HepG2 (cell line): ENCODE data around the gene FBXW8. TPM values are rescaled to one million over a fixed set of nuclear protein-coding genes. Genes with fewer than 3 reads are reported as not detected.

Experiments
- ATAC-seq: fragments of 200-7000 bp; cut with Tn5 transposase; 3 replicates; pipeline ENCODE4 v1.9.1; 2020; ENCODE audit warnings: mild to moderate bottlenecking, moderate library complexity
- BruUV-seq: library from RNA; stranded (reverse); fragments of 400-500 nt; replicated peaks from 2 replicates; lab custom pipeline; 2021; lab: Mats Ljungman, UMichigan
- CTCF ChIA-PET: fragments of 300-600 bp; formaldehyde crosslinking; extraction: SDS; loops from one replicate; lab custom pipeline; 2021; ENCODE audit warnings: low total read pairs, inconsistent platforms, low intra/inter-chr PET ratio; lab: Yijun Ruan, JAX
- POLR2A ChIA-PET: fragments of 350-600 bp; sonication (Branson Sonifier 250); formaldehyde crosslinking; loops from one replicate; lab custom pipeline; 2020; ENCODE audit warnings: antibody characterized with exemption, inconsistent platforms; lab: Yijun Ruan, JAX
- DNase-seq: peaks from one replicate; pipeline ENCODE4 v3.0.0-alpha.2; 2015; ENCODE audit warnings: low spot score
- FAIRE-seq: peaks from 3 replicates; lab custom pipeline; 2011; peaks lifted over from hg19 to GRCh38; lab: Jason Lieb, UNC
- H2AFZ ChIP-seq: one replicate; pipeline ENCODE4 v1.6.1; 2011; ENCODE audit warnings: low read length, inconsistent platforms
- H3K27ac ChIP-seq: fragments of 300-600 bp; 3 replicates; pipeline ENCODE4 v1.8.0; 2011; ENCODE audit warnings: mixed run types, mild to moderate bottlenecking, mixed read lengths, low read length, inconsistent platforms; ENCODE audit not compliant: insufficient read depth; ENCODE audit errors: extremely low read length
- H3K27me3 ChIP-seq, 2 experiments: fragments of 200-600 bp in 1 of 2; 2 replicates in 1 of 2; 3 replicates in 1 of 2; pipeline versions ENCODE4 v1.6.0 to v1.8.0; 2011; ENCODE audit warnings: low read length in 2 of 2, mild to moderate bottlenecking in 2 of 2, moderate library complexity in 2 of 2, inconsistent platforms in 1 of 2; ENCODE audit not compliant: insufficient read depth in 2 of 2, control insufficient read depth in 1 of 2
- H3K36me3 ChIP-seq, 2 experiments: fragments of 200-600 bp in 1 of 2; replicated peaks in 1 of 2; 2 replicates in 1 of 2; 3 replicates in 1 of 2; pipeline versions ENCODE4 v1.5.1 to v1.8.0; 2011; ENCODE audit warnings: low read length in 2 of 2, inconsistent platforms in 1 of 2; ENCODE audit not compliant: insufficient read depth in 2 of 2, control insufficient read depth in 1 of 2
- H3K4me1 ChIP-seq: 2 replicates; pipeline ENCODE4 v1.5.1; 2012; ENCODE audit warnings: low read length, inconsistent platforms; ENCODE audit not compliant: insufficient read depth
- H3K4me2 ChIP-seq: 2 replicates; pipeline ENCODE4 v1.6.0; 2011; ENCODE audit warnings: low read depth, low read length, inconsistent platforms
- H3K4me3 ChIP-seq, 3 experiments: fragments of 200-600 bp in 1 of 3; sonication (generic), shearing (Covaris generic) in 1 of 3; replicated peaks in 1 of 3; 2 replicates each; pipeline ENCODE4 v1.5.1; 2011 to 2016; ENCODE audit warnings: low read length in 3 of 3, inconsistent platforms in 2 of 3, low read depth in 2 of 3, mild to moderate bottlenecking in 2 of 3, control low read depth in 1 of 3, mixed read lengths in 1 of 3; ENCODE audit not compliant: insufficient read depth in 1 of 3
- H3K79me2 ChIP-seq: one replicate; pipeline ENCODE4 v1.6.1; 2011; ENCODE audit warnings: low read length, inconsistent platforms; ENCODE audit not compliant: insufficient read depth
- H3K9ac ChIP-seq: 2 replicates; pipeline ENCODE4 v1.6.0; 2011; ENCODE audit warnings: mild to moderate bottlenecking, low read depth, low read length, inconsistent platforms; ENCODE audit not compliant: insufficient read depth
- H3K9me3 ChIP-seq: 2 replicates; pipeline ENCODE4 v1.5.1; 2012; ENCODE audit warnings: mild to moderate bottlenecking, low read length
- H4K20me1 ChIP-seq: 2 replicates; pipeline ENCODE4 v1.6.0; 2011; ENCODE audit warnings: inconsistent platforms, mild to moderate bottlenecking, low read length, moderate library complexity; ENCODE audit not compliant: insufficient read depth
- CAMTA2 ChIP-seq: sonication (generic); formaldehyde crosslinking; IDR thresholded peaks from 2 replicates; pipeline ENCODE4 v1.4.0; 2020; ENCODE audit warnings: mild to moderate bottlenecking, missing genetic modification reagents, borderline replicate concordance
- CSRNP1 ChIP-seq: sonication (generic); formaldehyde crosslinking; IDR thresholded peaks from 2 replicates; pipeline ENCODE4 v1.8.1; 2023; ENCODE audit warnings: mild to moderate bottlenecking, missing genetic modification reagents
- ELF4 ChIP-seq: sonication (generic); formaldehyde crosslinking; IDR thresholded peaks from 2 replicates; pipeline ENCODE4 v1.5.0; 2020; ENCODE audit warnings: missing genetic modification reagents, mild to moderate bottlenecking, moderate library complexity, borderline replicate concordance
- GPBP1L1 ChIP-seq: sonication (generic); formaldehyde crosslinking; IDR thresholded peaks from 2 replicates; pipeline ENCODE4 v1.5.0; 2020; ENCODE audit warnings: mild to moderate bottlenecking, missing genetic modification reagents
- HIVEP1 ChIP-seq: sonication (generic); formaldehyde crosslinking; IDR thresholded peaks from 2 replicates; pipeline ENCODE4 v1.4.0; 2020; ENCODE audit warnings: mild to moderate bottlenecking, missing genetic modification reagents
- HMG20A ChIP-seq: IDR thresholded peaks from 2 replicates; pipeline ENCODE4 v1.6.1; 2016; ENCODE audit warnings: borderline replicate concordance
- SALL2 ChIP-seq: sonication (generic); formaldehyde crosslinking; IDR thresholded peaks from 2 replicates; pipeline ENCODE4 v1.8.1; 2023; ENCODE audit warnings: mild to moderate bottlenecking, missing genetic modification reagents, inconsistent platforms
- TFE3 ChIP-seq: IDR thresholded peaks from 2 replicates; pipeline ENCODE4 v1.6.1; 2016
- ZBTB38 ChIP-seq: sonication (generic); formaldehyde crosslinking; IDR thresholded peaks from 2 replicates; pipeline ENCODE4 v1.5.1; 2020; ENCODE audit warnings: mild to moderate bottlenecking, missing genetic modification reagents
- ZNF709 ChIP-seq: sonication (generic); formaldehyde crosslinking; IDR thresholded peaks from 2 replicates; pipeline ENCODE4 v1.5.0; 2020; ENCODE audit warnings: mild to moderate bottlenecking, missing genetic modification reagents
- ZNF775 ChIP-seq: sonication (generic); formaldehyde crosslinking; IDR thresholded peaks from 2 replicates; pipeline ENCODE4 v1.4.0; 2020; ENCODE audit warnings: missing genetic modification reagents, mild to moderate bottlenecking, moderate library complexity, borderline replicate concordance
- WGBS: methylation state at CpG from one replicate; pipeline ENCODE4 v1.1.6; 2017; ENCODE audit warnings: low lambda C conversion rate; 5-methylcytosine and 5-hydroxymethylcytosine counted together
- in situ Hi-C: cut with HindIII; loops from 2 replicates; pipeline ENCODE4 v1.10.0; 2017; ENCODE audit warnings: low pct_unique_long_range_greater_than_20kb; ENCODE audit not compliant: extremely low pct_ligation_motif_present
- intact Hi-C: fragments of 100-400 bp; cut with micrococcal nuclease; formaldehyde crosslinking; loops from one replicate; pipeline ENCODE4 v1.10.0; 2022; ENCODE audit not compliant: unreplicated experiment
- polyA plus RNA-seq, 8 experiments: library from polyadenylated mRNA; depleted of rRNA in 3 of 8; stranded (reverse) in 7 of 8; unstranded in 1 of 8; fragments of >200 nt; fragmentation: Illumina TruSeq in 4 of 8; extraction: Trizol in 4 of 8; gene quantifications; 2 replicates each; pipeline versions ENCODE4 v1.2.1 to v1.2.3, GENCODE V29; 2011 to 2016; ENCODE audit warnings: low read depth in 4 of 8, missing spikeins in 1 of 8, mixed read lengths in 1 of 8; ENCODE audit not compliant: insufficient read depth in 1 of 8
- total RNA-seq, 5 experiments: library from RNA; depleted of rRNA; stranded (reverse); fragments of >200 nt; fragmentation: Illumina TruSeq; extraction: Trizol; gene quantifications; 2 replicates each; pipeline ENCODE4 v1.2.3, GENCODE V29; 2016; ENCODE audit warnings: low read depth in 1 of 5
- TF ChIP-seq, protein P1 (sequence below): sonication (generic); formaldehyde crosslinking; IDR thresholded peaks from 2 replicates; pipeline ENCODE4 v1.4.0; 2020; ENCODE audit warnings: mild to moderate bottlenecking, missing genetic modification reagents

Gene FBXW8
- total and polyA plus RNA-seq, 2 of the 13 experiments (the other 11 are each of a cell fraction or from before 2014, with no cell fraction given): 5.1 to 5.9 TPM

DNA sequence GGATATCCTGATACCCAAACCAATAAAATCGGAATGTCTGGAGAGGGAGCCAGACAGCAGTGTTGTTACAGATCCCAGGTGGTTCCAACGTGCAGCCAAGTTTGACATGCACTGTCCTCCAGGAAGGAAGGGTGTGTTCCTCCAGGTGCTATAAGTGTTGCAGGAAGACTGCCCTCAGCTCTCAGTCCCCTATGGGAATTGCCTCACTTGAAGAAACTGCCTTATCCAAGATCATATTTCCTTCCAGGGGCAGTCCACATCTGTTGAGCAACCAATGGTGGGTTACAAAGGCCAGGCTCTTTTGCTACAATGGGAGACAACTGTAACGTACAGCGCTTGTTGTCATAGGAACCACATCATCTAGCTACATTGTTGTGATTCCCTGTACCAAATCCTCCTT is 13.3 kb upstream of the FBXW8 start:
- intact Hi-C loops (no loop called here), in situ Hi-C loops (no loop called here)
- DNase-seq (no peak), FAIRE-seq (no peak), ATAC-seq (no peak)
- Histone ChIP-seq H3K36me3 (no peaks in the 10 kb centered on the region), H3K9ac (no peak overlapping the region), H3K27ac (no peak overlapping the region), H3K4me2 (no peak overlapping the region), H2AFZ (no peak overlapping the region), H4K20me1 (no peaks in the 10 kb centered on the region), H3K4me1 (no peaks in the 10 kb centered on the region), H3K79me2 (no peaks in the 10 kb centered on the region), H3K4me3 (no peak overlapping the region), H3K9me3 (no peaks in the 10 kb centered on the region), H3K27me3 (peaks cover 0 to 5% of the 10 kb centered on the region in 2 experiments; a peak in 2 of 5 replicates)
- ChIA-PET CTCF (no interaction called here), POLR2A (no interaction called here)
- 42% methylated on average over 4 of the region's 4 CpGs for WGBS
- no TSS peak for BruUV-seq
- TF ChIP-seq SALL2 (CRISPR knock-in tag) (no peak), HMG20A (CRISPR knock-in tag) (no peak), ELF4 (no peak), CAMTA2 (CRISPR knock-in tag) (no peak), CSRNP1 (no peak), TFE3 (CRISPR knock-in tag) (no peak), ZNF709 (CRISPR knock-in tag) (no peak), ZNF775 (CRISPR knock-in tag) (no peak), ZBTB38 (CRISPR knock-in tag) (no peak), HIVEP1 (no peak), GPBP1L1 (no peak)
- TF ChIP-seq, protein P1, sequence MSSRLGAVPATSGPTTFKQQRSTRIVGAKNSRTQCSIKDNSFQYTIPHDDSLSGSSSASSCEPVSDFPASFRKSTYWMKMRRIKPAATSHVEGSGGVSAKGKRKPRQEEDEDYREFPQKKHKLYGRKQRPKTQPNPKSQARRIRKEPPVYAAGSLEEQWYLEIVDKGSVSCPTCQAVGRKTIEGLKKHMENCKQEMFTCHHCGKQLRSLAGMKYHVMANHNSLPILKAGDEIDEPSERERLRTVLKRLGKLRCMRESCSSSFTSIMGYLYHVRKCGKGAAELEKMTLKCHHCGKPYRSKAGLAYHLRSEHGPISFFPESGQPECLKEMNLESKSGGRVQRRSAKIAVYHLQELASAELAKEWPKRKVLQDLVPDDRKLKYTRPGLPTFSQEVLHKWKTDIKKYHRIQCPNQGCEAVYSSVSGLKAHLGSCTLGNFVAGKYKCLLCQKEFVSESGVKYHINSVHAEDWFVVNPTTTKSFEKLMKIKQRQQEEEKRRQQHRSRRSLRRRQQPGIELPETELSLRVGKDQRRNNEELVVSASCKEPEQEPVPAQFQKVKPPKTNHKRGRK: no peak
